GM03348 (cell line): ENCODE measurements around the gene CTIF.

Experiments used
- DNase-seq: peaks from one replicate; pipeline ENCODE4 v3.0.0; 2012; ENCODE audit warnings: low spot score

Gene CTIF

DNA sequence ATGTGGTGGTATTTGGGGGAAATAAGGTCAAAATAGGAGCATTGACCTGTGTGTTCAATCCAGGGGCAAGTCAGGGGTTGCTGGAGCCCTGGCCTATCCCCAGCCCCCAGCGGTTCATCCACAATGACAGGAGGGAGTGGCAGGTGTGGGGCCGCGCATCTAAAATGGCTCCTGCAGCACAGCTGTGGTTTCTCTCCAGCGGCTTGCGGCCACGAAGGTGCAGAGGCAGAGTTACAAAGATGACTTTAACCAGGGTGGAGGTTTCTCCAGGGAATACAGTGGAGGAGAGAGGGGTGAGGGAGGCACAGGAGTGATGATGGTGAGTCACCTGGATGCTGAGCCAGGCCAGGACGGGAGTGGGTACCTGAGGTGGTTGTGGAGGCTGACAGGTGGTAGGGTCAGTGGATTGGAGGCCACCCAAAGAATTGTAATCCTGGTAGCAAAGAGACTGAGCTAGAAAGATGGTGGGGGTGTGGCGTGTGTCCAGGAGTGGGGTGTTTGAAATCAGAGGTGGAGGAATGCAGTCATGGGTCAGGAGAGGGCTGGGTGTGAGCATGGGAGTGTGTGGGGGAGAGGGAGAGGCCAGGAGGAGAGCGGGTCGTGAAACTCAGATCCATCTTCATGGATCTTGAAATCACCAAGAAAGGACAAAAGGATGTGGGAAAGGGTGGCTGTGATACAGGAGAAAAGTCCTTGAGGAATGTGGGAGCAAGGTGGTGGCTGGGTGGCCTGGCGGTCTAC is 83.2 kb downstream of the CTIF start:
- peak; percentile 29 for DNase-seq

DNA sequence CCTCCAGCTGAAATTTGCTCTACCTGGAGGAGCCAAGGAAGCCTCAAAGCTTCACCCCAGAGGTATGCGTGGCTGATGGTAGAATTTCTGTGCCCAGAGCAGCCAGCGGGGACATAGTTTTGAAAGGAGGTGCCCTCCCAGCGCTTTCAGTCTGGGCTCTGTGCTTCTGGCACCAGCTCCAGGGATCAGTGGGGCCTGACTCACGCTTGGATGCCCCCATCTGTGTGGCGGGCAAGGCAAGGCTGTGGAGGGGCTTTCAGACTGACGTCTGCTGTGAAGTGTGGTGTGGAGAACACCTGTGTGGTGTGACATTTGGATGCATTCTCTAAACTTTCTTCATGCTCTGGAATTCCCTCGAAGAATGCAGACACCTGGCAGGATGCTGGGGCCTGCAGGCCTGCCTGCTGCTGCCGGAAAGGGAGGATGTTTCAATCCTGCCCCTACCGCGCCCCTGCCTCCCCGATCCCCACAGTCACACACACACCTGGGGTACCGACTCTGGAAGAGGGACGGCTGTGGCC is 84.1 kb downstream of the CTIF start:
- peak; percentile 36 for DNase-seq

DNA sequence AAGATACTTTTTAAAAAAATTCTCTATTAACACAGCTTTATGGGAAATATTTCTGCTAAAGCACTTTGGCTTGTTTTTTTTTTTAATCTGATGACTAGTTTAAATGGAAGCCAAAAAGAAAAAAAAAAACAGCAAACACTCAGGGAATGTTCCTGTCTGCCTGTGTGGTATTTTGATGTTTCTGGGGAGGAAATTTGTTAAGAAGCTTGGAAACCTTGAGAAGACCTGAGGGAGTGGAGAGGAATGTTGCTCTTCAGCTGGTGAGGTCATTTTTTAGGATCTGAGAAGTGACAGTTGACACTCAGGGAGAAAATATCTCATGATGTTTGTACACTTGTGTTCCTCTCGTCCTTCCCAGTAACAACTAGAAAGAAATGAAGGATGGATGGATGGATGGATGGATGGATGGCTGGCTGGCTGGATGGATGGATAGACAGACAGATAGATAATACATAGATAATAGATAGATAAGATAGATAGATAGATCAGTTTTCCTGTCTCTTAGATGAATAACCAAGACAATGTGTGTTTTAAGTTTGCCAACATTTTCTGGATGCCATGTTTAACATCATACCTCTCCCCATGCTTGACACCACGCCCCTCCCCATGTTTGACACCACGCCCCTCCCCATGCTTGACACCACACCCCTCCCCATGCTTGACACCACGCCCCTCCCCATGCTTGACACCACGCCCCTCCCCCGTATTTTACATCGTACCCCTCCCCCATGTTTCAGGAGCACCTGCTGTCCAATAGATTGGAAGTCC is 84.8 kb downstream of the CTIF start:
- peak; percentile 87 for DNase-seq

DNA sequence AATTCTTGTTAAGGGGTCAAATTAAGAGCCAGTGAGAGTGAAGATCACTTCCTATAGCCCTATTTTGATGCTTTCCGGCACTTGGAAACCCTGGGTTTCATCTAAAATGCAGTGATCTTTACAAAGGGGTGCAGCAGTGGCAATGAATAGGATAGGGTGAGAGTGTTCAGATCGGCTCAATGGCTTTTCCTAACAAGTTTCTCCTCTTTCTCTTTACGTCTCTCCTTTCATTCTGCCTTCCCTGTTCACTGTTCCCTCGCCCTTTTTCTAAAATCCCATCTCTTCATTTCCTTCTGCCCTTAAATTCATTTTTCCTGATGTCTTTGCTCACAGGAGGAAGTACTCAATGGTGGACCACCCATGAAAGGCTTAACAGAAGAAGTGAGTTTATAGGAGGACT is 86.0 kb downstream of the CTIF start:
- DNase-seq = no peak

DNA sequence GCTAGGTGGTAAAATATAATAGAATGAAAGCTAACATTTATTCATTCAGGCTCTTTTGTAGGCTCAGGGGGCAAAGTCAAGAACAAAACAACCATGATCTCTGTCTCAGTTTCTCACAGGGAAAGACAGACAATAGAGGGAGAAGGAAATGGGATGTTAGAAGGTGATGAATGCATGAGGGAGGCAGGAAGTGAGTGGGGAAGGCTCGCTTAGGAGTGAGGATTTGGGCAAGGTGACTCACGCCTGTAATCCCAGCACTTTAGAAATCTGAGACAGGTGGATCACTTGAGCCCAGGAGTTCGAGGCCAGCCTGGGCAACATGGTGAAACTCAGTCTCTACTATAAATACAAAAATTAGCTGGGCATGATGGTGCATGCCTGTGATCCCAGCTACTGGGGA is 88.4 kb downstream of the CTIF start:
- no peak for DNase-seq

DNA sequence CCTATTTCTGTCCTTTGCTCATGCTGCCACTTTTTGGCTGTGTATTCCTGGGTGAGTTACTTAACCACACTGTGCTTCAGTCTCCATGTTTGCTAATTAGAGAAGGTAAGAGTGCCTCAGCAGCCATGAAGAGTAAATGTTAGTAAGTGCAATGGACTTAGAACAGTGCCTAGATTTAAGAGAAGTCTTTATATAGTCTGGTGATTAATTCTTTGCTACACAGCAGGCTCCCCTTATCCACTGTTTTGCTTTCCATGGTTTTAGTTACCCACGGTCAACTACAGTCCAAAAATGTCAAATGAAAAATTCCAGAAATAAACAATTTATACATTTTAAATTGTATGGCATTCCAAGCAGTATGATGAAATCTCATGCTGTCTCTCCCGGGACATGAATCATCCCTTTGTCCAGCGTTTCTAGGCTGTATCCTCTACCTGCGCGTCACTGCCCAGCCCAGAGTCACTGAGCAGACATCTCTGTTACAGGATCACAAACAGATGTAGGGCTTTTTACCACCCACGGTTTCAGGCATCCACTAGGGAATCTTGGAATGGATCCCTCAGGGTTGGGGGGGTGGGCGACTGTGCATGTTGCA is 91.0 kb downstream of the CTIF start:
- peak; percentile 91 for DNase-seq

DNA sequence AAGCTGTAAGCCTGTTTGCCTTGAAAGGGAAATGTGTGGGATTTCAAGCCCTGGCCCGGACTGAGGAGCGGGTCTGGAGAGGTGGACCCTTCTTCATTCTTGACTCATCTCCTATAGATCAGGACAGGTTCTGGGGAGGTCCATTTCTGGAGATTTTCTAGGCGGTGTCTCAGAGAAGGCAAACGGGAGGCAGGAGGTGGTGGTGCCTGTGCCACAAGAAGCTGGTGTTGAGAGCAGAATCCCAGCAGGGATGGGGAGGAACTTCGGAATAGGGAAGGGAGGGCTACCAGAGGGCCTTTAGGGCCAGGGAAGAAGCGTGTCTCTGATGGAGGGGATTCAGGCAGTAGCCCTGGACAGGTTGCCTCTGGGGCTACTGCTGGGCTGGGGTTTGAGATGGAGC is 93.0 kb downstream of the CTIF start:
- DNase-seq = no peak

DNA sequence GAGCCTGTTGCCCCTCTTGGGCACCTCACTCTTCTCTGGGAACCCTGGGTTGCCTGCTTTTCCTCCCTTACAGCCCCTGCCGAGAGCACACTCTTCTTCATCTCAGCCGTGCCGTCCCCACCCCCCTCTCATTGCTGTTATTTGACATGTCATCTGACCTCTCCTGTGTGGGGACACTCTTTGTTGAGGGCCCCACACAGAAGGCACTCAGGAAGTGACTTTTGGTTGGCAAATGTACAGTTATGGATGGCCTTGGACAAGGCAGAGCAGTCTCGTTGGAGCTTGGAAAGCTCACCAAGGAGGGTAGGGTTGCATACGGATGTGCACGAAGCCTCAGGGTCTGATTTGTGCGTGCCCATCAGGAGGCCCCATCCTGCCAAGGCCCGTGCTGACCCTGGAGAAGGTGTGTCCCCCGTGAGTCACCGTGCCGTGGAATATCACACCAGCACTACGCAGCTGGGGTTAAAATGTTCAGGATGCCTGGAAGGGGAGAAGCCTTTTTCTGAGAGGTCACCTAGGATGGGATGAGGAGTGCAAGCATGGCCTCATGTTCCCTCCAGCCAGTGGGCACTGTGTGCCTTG is 93.9 kb downstream of the CTIF start:
- DNase-seq = no peak

DNA sequence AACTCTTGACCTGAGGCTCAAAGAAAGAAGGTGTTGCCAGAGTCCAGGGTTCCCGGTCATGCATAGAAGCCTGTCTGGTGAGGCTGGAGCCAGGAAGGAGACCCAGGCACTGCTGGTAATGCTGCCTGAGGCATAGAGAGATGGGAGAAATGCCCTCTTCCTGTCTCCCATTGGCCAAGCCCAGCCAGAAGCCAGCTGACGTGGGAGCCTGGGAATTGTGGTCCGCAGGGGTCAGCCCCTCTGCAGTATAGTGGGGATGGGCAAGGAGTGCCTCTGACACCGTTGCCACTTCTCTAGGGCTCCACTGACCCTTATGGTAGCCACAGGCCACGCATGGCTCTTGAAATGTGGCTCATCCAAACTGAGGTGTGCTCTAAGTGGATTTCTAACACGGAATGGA is 95.7 kb downstream of the CTIF start:
- DNase-seq = no peak

DNA sequence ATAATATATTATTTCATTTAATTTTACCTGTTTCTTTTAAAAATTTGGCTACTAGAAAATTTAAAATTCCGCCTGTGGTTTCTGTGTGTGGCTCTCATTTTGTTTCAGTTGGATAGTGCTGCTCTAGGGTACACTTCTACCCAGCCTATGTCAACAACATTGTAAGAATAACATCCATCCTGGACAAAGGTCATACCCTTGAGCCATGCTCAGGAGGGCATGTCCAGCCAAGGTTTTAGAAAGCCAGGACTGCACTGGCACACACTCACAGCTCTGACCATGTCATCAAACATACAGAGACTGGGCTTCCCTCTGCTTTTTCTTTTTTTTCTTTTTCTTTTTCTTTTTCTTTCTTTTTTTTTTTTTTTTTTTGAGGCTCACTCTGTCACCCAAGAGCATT is 96.1 kb downstream of the CTIF start:
- no peak for DNase-seq

DNA sequence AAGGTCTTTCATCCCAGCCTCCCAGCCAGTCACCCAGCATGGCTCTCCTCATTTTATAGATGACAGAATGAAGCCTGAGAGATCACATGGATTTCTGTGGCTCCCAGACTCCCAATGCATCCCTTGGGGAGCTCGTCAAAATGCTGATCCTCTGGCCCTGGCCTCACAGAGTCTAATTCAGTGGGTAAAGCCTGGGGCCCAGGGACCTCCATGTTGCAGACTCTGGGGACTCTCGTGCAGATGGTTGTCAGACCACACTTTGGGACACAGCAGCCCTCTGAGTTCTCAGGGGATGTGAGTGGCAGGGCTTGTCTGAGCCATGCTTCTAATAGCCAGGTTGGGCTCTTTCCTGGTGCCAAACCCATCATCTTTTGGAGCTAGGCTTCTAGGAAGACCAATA is 97.0 kb downstream of the CTIF start:
- DNase-seq = no peak

DNA sequence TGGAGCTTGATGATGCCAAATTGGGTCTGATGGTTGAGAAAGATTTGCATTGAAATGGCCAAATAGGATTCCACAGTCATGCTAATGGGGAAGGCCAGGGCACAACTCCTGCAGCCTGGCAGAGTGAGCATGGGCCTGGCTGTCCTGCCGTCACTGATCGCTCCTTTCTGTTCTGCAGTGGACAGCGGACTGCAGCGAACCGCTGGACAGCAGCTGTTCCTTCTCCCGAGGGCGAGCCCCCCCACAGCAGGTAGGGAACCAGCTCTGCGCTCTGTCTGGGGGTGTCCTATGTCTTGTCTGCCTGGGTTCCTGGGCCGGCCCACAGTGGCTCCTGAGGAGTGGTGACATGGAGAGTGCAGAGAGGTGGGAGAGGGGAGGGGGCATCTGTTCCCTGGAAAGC is 97.6 kb downstream of the CTIF start:
- DNase-seq = no peak

DNA sequence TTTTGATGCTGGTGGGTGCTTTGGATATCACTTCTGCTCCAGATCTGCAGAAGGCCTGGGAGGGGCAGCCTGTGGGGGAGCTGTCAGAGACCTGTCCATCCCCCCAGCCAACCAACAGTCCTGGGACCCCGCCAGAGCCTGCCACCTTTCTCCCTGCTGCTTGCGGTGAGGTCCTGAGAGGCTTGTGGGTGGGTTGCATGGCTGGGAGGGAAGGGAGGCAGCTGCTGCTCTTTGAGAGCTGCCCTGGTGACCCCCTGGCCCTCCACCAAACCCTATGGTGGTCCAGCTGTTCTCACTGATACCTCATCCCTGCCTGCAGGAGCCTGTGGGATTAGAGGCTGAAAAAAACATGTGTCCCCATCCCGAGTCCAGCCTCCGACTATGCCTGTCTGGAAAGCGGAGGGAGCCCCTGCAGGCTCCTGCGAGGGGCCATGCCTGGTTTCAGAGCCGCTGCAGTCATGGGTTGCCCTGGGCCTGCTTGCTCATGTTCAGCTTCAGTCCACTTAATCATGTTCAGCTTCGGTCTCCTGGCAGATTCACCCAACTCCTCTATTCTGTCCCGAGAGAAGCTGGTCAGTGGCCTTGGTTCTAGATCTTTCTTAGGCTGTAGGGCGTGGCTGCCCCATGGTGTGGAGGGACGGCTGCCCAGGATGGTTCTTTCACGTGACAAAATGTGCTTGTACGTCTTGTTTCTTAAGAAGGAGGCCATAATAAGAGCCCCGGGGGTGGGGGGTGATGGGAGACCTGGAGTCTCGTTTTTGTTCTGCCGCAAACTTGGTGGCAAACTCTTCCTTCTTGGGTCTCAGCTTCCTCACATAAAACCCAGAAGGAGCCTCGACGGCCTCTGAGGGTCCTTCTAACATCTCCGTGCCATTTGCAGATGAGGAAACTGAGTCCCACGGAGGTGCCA is 98.5 kb downstream of the CTIF start:
- no peak for DNase-seq

DNA sequence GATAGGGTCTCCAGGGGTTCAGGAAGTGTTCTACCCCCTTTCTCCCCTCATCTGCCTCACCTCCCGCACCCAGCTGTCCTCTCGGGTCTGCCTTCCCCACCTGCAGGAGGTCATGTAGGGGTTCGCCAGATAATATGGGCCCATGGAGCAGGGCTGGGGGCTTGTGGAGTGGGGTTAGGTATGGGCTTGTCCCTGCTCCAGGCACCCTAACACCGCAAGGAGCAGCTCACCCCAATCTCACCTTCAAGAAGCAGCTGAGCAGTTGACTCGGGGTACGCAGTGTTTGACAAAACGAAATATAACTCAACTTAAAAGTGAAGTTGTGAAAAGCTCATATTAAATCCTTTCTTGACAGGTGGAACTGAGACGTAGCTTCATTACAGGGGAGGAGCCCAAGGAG is 99.6 kb downstream of the CTIF start:
- DNase-seq = no peak

DNA sequence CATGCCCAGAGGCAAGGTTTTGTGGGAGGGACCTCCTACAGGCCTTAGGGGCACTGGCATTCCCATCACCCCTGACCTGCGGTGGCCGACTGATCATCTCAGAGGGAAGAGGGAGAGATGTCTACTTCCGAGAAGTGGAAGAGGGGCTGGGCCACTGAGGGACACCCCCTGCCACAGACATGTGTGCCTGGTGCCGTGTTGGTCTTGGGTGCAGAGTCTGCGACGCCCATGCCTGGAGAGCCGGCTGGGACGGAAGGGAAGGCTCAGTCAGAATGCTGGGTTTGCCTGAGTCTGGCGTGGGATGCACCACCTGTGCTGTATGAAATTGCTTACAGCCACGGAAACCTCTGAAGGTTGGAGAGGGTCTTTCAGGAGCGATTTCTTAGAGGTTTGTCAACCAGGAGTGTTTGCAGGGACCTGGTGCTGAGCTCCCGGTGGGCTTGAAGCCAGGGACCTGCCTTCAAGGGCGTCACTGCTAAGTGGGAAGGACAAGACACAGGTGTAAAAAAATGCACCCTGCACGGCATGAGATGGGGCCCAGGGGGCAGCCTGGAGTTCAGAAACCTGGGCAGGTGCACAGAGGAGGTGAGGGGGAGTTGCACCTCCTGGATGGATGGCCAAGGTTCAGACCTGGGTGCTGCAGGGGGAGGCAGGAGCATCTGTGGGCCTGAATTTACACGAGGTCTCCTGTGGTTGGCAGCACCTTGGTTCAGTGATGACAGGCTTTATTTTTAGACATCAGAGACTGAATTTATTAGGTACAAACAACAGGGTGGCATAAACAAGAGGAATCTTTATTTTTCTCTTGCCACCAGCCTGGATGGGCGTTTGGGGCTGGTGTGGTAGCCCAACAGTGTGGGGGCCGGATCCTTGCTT is 100.3 kb downstream of the CTIF start:
- no peak for DNase-seq

DNA sequence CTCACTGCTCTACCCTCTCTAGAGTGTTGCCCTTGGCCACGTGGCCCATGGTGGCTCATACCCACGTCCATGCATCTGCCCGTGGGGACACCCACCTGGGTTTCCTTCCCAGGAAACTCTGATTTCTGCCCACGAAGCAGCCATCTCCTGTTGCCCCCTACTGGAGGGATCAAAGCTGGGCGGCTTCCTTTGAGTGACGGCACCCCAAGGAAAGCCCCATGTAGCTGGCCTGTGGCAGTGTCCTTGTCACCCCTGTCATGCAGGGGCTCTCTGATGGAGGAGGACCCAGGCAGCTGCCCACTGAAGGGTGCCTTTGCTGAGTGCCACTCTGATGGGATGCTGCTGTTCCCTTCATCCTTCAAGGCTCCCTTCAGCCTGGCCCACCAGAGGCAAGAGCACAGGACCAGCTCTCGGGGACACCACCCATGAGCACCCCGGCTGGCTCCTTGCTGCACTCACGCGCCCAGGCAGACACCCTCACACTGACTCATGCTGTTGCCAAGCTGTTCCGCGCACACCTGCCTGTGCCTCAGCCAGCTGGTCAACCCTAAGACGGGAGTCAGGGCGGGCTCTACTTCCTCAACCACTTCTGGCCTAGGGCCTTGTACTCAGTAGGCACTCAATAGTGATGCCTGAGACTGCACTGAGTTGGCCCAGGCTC is 101.1 kb downstream of the CTIF start:
- peak; percentile 30 for DNase-seq

DNA sequence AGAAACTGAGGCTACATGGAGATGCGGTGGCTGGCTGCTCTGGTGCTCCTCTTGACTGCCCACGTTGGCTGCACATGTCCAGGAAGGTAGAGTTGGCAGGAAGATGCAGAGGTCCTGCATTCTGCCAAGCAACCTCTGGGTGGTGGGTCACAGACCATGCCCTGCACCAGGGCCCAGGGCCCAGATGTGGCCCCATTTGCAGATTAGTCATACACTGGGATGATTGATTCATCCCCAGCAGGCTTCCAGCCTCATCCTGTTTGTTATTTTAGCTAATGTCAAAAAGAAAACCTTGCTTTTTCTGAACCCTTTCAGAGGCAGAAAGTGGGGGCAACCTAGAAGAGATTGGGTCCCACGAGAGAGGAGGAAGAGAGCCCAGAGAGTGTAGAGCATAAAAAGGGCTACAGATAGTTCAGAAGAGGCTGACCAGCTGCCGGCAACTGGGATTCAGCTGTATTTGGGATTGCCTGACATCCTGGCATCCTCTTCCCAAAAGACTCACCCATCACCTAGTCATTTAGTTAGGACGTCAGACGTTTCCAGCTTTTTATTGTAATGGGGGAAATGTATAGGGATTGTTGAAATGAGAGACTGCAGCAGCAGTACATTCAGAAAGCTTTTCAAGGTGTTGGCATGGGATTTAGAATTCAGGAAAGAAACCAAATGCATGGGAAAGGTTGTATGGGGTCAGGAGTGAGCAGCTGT is 101.9 kb downstream of the CTIF start:
- peak; percentile 49 for DNase-seq

DNA sequence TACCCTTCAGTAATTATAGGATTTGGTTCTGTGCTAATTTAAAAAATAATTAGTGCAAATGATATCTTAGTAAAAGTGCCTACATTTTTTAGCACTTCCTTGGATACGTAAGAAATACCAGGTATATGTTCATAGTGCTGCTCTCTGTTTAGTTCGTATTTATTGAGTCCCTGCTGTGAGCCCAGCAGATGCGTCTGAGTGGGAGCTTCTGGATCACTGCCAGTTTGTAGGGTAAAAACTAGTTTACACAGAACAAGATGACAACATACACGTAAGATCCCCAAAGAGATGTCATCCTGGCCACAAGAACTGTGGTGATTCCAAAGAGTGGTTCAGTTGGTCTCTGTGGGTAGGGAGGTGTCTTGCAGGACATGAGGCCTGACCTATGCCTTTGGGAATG is 103.2 kb downstream of the CTIF start:
- no peak for DNase-seq

DNA sequence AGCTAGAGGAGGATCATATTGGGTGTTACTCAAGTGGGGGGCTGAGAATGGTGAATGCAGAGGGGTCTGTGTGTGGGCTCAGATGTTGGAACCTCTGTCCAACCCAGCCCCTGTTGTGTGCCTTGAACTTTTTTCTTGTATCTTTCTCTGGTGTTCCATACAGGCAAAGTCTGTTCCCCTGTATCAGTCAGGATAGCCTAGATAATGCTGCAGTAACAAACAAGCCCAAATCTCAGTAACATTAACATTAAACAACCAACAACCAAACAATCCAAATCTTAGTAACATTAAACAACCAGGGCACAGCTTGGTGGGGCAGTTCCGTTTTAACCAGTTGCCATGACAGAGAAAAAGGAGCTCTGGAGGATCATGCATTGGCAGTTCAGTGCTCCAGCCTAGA is 103.7 kb downstream of the CTIF start:
- DNase-seq = no peak

DNA sequence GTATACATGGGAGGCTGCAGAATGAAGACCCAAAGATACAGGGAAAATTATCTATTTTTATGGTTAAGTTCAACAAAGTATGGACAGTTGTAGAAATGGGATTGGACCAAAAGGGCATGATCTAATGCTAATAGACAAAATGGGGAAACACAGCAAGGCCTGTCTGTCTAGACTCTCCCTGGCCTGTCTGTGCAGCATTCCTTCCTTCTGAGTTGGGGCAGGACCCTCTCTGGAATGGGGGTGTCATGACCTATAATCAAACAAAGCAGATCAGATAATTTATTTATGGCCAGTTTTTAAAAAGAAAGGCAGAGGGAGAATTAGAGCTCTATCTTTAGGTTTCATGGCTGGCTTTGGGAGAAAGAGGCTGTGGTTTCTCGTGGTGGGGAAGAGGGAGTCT is 104.4 kb downstream of the CTIF start:
- DNase-seq = no peak
